ENCODE data around the gene SLX9.

DNA sequence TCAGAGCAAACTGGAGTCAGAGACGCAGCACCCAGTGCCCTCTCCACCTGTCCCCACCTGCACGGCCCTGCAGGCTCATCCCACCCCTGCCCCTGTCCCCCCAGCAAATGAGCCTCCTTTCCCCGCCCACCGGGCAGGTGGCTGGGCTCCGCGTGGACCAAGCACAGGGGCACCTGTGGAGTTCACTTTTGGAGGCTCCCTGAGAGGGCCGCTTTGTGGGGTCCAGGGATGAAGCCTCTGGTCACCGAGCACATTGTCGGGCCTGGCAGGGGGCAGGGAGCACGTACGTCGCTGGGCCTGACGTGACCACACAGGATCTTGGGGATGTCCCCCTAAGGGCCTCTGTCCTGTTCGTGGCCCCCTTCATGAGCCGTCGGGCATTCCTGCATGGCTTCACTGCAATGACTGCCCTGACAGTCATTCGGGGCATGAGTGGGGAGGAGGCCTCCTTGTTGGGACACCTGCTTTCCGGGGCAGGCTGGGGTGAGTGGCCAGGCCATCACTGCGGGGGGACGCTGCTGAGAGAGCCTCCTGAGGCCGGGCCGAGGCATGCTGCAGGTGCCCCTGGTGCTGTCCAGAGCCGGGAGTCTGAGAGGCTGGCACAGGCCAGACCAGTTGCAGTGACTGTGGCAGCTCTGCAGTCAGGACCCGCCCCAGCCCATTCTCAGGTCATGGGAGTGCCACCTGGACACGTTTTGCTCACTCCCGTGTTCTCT lies 19.7 kb downstream of the SLX9 start:
- TF ChIP-seq IRF2 (CRISPR knock-in tag; IDR thresholded peaks at IDR 0.05; ENCODE audit: borderline replicate concordance, low read depth) (no peak), ZBTB21 (CRISPR knock-in tag; IDR thresholded peaks at IDR 0.05; ENCODE audit: borderline replicate concordance) (no peak), MYBL2 (CRISPR knock-in tag; IDR thresholded peaks at IDR 0.05) (no peak), SOX15 (CRISPR knock-in tag; IDR thresholded peaks at IDR 0.05) (no peak), CREB1 (CRISPR knock-in tag; IDR thresholded peaks at IDR 0.05) (no peak), ZNF121 (CRISPR knock-in tag; IDR thresholded peaks at IDR 0.05) (no peak)
- TF ChIP-seq, protein P1, sequence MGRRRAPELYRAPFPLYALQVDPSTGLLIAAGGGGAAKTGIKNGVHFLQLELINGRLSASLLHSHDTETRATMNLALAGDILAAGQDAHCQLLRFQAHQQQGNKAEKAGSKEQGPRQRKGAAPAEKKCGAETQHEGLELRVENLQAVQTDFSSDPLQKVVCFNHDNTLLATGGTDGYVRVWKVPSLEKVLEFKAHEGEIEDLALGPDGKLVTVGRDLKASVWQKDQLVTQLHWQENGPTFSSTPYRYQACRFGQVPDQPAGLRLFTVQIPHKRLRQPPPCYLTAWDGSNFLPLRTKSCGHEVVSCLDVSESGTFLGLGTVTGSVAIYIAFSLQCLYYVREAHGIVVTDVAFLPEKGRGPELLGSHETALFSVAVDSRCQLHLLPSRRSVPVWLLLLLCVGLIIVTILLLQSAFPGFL (CRISPR knock-in tag; IDR thresholded peaks at IDR 0.05; ENCODE audit: borderline replicate concordance), result no peak
- TF ChIP-seq, protein P2, sequence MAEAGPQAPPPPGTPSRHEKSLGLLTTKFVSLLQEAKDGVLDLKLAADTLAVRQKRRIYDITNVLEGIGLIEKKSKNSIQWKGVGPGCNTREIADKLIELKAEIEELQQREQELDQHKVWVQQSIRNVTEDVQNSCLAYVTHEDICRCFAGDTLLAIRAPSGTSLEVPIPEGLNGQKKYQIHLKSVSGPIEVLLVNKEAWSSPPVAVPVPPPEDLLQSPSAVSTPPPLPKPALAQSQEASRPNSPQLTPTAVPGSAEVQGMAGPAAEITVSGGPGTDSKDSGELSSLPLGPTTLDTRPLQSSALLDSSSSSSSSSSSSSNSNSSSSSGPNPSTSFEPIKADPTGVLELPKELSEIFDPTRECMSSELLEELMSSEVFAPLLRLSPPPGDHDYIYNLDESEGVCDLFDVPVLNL (CRISPR knock-in tag; IDR thresholded peaks at IDR 0.05; ENCODE audit: borderline replicate concordance, low read depth), result no peak
- TF ChIP-seq, protein P3, sequence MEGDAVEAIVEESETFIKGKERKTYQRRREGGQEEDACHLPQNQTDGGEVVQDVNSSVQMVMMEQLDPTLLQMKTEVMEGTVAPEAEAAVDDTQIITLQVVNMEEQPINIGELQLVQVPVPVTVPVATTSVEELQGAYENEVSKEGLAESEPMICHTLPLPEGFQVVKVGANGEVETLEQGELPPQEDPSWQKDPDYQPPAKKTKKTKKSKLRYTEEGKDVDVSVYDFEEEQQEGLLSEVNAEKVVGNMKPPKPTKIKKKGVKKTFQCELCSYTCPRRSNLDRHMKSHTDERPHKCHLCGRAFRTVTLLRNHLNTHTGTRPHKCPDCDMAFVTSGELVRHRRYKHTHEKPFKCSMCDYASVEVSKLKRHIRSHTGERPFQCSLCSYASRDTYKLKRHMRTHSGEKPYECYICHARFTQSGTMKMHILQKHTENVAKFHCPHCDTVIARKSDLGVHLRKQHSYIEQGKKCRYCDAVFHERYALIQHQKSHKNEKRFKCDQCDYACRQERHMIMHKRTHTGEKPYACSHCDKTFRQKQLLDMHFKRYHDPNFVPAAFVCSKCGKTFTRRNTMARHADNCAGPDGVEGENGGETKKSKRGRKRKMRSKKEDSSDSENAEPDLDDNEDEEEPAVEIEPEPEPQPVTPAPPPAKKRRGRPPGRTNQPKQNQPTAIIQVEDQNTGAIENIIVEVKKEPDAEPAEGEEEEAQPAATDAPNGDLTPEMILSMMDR (IDR thresholded peaks at IDR 0.05), result no peak
- TF ChIP-seq, protein P4, sequence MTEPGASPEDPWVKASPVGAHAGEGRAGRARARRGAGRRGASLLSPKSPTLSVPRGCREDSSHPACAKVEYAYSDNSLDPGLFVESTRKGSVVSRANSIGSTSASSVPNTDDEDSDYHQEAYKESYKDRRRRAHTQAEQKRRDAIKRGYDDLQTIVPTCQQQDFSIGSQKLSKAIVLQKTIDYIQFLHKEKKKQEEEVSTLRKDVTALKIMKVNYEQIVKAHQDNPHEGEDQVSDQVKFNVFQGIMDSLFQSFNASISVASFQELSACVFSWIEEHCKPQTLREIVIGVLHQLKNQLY (CRISPR knock-in tag; IDR thresholded peaks at IDR 0.05), result no peak
- TF ChIP-seq, protein P5, sequence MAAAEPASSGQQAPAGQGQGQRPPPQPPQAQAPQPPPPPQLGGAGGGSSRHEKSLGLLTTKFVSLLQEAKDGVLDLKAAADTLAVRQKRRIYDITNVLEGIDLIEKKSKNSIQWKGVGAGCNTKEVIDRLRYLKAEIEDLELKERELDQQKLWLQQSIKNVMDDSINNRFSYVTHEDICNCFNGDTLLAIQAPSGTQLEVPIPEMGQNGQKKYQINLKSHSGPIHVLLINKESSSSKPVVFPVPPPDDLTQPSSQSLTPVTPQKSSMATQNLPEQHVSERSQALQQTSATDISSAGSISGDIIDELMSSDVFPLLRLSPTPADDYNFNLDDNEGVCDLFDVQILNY (CRISPR knock-in tag; IDR thresholded peaks at IDR 0.05), result no peak
- TF ChIP-seq, protein P6, sequence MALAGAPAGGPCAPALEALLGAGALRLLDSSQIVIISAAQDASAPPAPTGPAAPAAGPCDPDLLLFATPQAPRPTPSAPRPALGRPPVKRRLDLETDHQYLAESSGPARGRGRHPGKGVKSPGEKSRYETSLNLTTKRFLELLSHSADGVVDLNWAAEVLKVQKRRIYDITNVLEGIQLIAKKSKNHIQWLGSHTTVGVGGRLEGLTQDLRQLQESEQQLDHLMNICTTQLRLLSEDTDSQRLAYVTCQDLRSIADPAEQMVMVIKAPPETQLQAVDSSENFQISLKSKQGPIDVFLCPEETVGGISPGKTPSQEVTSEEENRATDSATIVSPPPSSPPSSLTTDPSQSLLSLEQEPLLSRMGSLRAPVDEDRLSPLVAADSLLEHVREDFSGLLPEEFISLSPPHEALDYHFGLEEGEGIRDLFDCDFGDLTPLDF (CRISPR knock-in tag; IDR thresholded peaks at IDR 0.05), result no peak
- TF ChIP-seq, protein P7, sequence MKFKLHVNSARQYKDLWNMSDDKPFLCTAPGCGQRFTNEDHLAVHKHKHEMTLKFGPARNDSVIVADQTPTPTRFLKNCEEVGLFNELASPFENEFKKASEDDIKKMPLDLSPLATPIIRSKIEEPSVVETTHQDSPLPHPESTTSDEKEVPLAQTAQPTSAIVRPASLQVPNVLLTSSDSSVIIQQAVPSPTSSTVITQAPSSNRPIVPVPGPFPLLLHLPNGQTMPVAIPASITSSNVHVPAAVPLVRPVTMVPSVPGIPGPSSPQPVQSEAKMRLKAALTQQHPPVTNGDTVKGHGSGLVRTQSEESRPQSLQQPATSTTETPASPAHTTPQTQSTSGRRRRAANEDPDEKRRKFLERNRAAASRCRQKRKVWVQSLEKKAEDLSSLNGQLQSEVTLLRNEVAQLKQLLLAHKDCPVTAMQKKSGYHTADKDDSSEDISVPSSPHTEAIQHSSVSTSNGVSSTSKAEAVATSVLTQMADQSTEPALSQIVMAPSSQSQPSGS (CRISPR knock-in tag; IDR thresholded peaks at IDR 0.05; ENCODE audit: borderline replicate concordance, low read depth), result no peak
- TF ChIP-seq, protein P8, sequence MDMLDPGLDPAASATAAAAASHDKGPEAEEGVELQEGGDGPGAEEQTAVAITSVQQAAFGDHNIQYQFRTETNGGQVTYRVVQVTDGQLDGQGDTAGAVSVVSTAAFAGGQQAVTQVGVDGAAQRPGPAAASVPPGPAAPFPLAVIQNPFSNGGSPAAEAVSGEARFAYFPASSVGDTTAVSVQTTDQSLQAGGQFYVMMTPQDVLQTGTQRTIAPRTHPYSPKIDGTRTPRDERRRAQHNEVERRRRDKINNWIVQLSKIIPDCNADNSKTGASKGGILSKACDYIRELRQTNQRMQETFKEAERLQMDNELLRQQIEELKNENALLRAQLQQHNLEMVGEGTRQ (CRISPR knock-in tag; IDR thresholded peaks at IDR 0.05), result no peak
